HG02840 (cell line): ENCODE measurements around the gene EME2.
"Not testable (repeated sequence)": the region's sequence is repeated elsewhere in the genome, so short reads cannot be mapped to it uniquely, and the experiment has no call there.

Experiments
- ATAC-seq: cut with Tn5 transposase; IDR thresholded peaks from one replicate; pipeline ENCODE4 v1.9.1; 2021; ENCODE audit warnings: mild to moderate bottlenecking, moderate library complexity, moderate number of reproducible peaks; ENCODE audit not compliant: unreplicated experiment, low FRiP score

The EME2 gene

GRCh38 chr16:1790261-1790610, 17.6 kb downstream of the EME2 start:
- ATAC-seq, result no peak

GRCh38 chr16:1790611-1791255, 18.1 kb downstream of the EME2 start:
- no peak for ATAC-seq

GRCh38 chr16:1791256-1791942, 18.8 kb downstream of the EME2 start:
- ATAC-seq, result no peak

DNA sequence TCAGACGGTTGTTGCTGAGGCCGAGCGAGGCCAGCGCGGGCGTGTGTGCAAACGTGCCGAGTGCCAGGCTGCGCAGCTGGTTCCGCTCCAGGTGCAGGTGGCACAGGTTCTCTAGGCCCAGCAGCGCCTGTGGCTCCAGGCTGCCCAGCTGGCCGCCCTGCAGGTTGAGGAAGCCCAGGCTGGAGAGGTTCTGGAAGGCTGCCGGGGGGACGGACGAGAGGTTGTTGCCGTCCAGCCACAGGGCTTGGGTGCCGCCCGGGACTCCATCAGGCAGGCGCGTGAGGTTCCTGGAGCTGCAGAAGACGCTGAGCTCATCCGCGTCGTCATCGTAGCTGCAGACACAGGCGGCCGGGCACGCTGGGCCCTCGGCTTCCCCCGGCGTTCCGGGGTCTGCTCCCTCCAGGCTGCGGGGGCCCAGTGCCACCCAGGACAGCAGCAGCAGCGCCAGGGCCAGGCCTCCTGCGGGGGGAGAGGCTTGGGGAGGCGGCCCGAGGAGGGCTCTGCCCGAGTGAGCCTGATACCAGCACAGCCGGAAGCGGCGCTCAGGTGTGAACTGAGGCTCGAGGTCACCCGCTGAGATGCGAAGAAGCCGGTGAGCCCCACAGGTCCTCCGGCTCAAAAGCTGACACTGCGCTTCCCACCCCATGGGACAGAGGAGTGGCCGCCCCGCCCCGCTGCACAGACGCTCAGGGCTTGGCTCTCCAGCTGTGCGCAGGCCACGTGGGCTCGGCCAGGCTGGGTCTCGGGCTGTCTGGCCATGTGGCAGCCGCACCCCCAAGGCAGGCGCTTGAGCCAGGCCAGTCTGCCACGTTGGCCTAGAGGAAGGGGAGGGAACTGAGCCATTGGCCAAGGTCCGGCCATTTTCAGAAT, 19.6 kb downstream of the EME2 start:
- ATAC-seq, result no peak

GRCh38 chr16:1792836-1793577, 20.4 kb downstream of the EME2 start:
- no peak for ATAC-seq

DNA sequence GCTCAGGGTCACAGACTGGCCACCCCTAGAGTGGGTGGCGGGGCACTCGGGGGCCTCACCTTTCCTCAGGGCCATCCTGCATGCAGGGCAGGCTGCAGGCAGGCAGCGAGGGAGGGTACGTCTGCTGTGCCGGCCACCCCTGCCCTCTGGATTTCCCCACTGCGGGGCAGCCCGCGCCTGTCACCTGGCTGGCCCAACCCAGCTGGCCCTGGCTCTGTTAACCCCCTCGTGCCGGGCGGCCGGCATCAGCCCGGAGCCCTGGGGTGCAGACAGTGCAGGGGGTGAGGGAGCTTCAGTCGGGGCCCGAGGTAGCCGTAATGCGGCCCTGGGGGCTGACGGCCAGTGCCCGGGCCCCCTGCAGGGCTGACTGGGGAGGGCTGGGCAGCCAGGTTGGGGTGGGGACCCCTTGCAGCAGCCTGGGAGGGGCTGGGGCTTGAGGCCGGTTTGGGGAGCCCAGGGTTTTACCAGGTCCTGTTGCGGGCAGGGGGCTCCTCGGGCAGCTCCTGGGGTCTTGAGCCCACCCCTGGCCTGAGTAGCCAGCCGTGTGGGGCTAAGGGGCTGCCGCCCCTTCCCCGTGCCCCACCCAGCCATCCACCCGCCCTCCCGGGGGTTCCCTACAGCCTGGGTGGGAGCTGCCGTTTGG, 21.1 kb downstream of the EME2 start, which contains the start of gene IGFALS:
TSS of gene IGFALS (minus strand) at position 128 of the 643 bp plus-strand sequence. CDS start at position 75, 53 bp downstream.
- no peak for ATAC-seq

GRCh38 chr16:1794221-1794871, 21.7 kb downstream of the EME2 start:
- no peak for ATAC-seq

DNA sequence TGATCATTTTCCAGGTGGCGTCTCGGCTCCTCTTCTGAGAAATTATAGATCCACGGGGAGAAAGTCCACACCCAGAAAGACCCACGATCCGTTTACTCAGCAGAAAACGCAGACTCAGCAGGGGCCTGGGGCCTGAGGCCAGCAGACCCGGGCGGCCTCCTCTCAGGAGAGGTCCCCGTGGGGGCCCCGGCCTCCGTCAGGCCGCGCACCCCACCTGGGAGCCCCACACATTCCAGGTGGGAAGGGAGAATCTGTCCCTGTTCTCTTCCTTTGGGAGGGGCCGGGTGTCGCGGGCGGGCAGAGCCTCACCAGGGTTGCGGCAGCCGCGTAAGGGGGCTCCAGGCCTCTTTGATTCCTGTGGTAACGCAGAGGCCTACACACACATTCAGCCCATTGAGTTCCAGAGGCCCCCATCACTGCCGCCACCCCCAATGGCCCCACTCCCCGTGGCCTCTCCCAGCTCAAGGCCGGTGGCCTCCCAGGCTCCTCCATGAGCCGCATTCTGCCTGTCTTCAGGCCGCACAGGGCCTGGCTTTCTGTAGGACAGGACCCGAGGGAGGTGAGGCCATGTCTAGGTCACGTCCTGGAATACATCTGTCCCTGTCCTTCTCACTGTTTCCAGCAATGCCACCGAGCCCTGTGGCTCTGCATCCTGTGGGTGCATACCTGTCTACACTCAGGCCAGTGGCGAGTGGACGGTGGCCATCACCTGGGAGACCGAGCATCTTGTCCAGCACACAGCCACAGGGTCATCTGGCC, 22.5 kb downstream of the EME2 start:
- no peak for ATAC-seq

- not testable (repeated sequence) for ATAC-seq
Observed at GRCh38 chr16:1799263-1799662, 26.7 kb downstream of the EME2 start.

DNA sequence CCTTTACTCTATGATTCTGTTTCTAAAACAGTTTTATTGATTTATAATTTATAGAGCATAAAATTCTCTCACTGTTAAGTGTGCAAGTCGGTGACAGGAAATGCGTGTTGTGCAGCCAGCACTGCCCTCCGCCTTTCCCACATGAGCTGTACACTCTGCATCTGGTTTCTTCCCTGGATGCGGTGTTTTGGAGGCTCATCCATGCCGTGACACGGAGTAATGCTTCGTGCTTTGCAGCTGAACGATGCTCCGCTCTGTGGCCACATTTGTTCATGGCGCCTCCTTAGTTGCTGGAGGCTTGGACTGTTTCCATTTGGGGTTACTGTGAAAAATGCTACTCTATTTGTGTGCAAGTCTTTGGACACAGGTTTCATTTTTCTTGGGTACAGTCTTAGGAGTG, 28.1 kb downstream of the EME2 start:
- no peak for ATAC-seq

DNA sequence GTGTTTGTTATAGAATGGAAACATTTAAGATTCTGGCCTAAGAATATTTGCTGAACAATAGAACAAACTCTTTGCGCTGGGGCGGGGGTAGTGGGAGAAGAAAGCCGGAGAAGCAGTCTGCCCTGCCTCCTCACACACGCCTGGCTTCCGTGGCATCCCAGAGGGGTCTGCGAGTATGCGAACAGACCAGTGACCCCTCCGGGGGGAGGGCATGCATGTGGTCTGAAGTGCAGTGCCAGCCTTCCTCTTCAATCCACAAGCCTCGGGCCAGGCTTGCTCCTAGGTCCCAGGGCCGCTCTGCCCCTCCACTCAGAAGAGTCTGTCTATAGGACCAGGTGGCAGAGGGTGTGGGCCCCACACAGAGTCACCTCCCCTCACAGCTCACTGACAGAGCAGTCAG, 35.0 kb downstream of the EME2 start:
- ATAC-seq, result no peak

DNA sequence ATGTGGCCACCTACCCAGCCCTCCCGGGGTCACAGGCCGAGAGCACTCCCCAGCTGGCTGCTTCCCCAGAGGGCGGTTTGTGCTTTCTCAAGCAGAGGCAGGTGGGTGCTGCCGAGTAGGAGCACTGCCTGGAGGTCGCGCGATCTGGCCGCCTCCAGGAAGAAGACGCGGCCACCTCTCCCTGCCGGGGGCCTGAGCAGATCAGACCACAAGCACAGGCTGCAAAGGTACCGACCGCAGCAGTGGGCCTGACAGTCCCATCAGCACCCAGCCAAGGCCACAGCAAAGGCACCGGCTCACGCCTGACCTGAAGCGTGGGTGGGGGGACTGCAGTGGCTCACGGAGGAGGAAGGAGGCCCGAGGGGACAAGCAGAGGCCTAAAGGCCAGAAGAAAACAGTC, 36.1 kb downstream of the EME2 start:
- no peak for ATAC-seq

- ATAC-seq, result no peak
Observed at GRCh38 chr16:1809281-1809801, 36.7 kb downstream of the EME2 start.

DNA sequence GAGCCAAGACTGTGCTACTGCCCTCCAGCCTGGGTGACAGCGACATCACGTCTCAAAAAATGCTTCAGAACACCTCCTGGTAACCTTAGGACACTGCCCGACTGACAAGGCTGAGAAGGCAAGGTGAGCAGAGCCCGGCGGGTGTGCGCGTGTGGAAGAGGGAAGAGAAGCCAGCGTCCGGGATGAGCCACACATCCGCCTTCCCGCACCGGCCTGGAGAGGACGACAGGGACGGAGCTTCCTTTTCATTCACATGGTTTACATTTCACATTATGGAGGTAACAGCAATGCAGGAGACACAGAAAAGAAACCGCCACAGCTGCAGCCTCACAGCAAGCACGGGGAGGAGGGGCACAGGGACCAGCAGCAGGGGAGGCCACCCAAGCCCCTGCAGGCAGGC, 37.5 kb downstream of the EME2 start:
- no peak for ATAC-seq

DNA sequence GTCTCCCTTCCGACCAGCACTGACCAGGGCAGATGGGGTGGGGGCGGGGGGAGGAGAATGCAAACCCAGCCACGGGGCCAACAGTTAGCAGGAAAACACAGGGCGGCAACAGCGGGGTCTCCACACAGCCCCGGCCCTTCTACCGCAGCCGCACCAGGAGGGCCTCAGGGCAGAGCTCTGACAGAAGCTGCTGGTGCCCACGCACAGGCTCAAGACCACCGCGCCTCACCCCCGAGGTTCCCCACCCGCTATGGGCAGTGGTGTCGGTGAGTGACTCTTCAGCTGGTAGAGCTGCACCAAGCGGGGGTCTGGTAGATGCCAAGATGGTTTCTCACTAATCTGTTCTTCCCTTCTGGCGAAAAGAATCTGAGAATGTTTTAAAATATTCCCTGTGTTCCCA, 37.9 kb downstream of the EME2 start:
- ATAC-seq, result no peak

GRCh38 chr16:1812732-1813163, 40.1 kb downstream of the EME2 start:
- no peak for ATAC-seq

- ATAC-seq, result no peak
Observed at GRCh38 chr16:1815461-1815860, 42.9 kb downstream of the EME2 start.

DNA sequence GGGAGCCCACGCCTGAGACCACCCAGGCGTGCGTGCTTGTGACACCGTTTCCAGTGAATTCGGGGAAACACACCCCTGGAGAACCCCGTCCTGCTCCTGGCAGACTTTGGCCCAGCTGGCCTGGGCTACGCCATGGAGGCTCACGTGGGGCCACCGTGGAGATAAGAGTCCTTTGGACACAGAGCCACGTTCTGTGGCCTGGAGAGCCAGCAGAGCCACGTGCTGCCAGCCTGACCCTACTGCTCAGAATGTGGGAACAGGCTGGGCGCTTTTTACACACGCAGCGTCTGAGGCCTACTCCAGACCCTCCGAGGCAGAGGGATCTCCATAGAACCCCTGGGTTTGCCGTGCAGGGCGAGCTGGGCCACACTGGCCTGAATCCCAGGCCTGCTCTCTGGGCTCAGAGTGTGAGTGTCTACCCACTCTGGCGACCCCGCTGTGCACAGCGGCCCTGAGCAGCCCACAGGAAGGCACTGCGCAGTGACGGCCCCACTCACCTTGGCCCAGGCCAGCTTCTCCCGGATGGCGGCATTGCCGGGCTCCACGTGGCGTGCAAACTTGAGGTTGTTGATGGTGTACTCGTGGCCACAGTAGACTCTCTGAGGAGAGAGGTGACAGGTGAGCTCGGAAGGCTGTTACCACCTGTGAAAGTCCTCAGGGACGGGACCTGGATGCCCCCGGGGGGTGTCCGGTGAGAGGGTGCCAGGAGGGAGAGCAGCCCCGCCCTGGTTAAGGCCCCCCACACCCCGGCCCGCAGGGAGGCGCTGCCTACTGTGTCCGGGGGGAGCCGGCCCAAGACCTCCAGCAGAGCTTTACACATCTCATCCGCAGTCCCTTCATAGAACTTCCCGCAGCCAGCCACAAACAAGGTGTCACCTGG, 44.0 kb downstream of the EME2 start:
- ATAC-seq, result no peak
